Measurements from ENCODE around the gene ZFYVE28.

Gene ZFYVE28

GRCh38 chr4:2264481-2265041 lies 153.9 kb downstream of the ZFYVE28 start:
- TF ChIP-seq USF1 (IDR thresholded peaks at IDR 0.05) (no peak), ZBTB7A (IDR thresholded peaks at IDR 0.05; ENCODE audit: low read depth) (0 out of 2 replicates have a peak, but pooled peaks have one; percentile 26)

DNA sequence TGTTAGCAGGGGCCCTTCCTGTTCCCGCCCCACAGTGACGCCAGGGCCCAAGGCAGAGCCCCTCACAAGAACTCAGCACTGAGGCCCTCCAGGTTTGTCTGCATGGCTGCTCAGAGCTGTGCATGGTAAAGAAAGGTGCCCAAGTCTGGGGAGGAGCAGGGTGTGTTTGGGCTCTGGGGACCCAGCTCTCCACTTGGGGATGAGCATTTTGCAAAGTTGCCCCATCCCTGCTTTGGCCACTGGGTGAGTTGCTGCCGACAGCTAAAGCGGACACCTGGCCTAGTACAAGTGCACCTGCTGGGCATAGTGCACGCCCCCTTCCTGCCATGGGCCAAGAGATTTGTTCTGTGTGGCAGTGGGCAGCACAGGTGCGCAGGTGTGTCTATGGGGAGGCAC lies 154.5 kb downstream of the ZFYVE28 start:
- TF ChIP-seq TCF12 (IDR thresholded peaks at IDR 0.05; ENCODE audit: low read depth), result peak; percentile 94
- 0 out of 2 replicates have a peak, but pooled peaks have one; percentile 39 for TF ChIP-seq MAX (IDR thresholded peaks at IDR 0.05)
- 0 out of 2 replicates have a peak, but pooled peaks have one; percentile 12 for TF ChIP-seq EP300 (IDR thresholded peaks at IDR 0.05; ENCODE audit: borderline replicate concordance)
- peak; percentile 70; the same call in 1 of the 2 replicates for TF ChIP-seq NFIC (IDR thresholded peaks at IDR 0.05)
- no peak for TF ChIP-seq CREB1 (IDR thresholded peaks at IDR 0.05; ENCODE audit: low read depth)
- no peak for TF ChIP-seq RAD21 (IDR thresholded peaks at IDR 0.05; ENCODE audit: low read depth)
- no peak for TF ChIP-seq USF1 (IDR thresholded peaks at IDR 0.05)

GRCh38 chr4:2262944-2263250 lies 155.5 kb downstream of the ZFYVE28 start:
- TF ChIP-seq NFIC (IDR thresholded peaks at IDR 0.05) (no peak), RAD21 (IDR thresholded peaks at IDR 0.05; ENCODE audit: low read depth) (no peak)

GRCh38 chr4:2262145-2262943 lies 156.1 kb downstream of the ZFYVE28 start:
- TF ChIP-seq, protein P1, sequence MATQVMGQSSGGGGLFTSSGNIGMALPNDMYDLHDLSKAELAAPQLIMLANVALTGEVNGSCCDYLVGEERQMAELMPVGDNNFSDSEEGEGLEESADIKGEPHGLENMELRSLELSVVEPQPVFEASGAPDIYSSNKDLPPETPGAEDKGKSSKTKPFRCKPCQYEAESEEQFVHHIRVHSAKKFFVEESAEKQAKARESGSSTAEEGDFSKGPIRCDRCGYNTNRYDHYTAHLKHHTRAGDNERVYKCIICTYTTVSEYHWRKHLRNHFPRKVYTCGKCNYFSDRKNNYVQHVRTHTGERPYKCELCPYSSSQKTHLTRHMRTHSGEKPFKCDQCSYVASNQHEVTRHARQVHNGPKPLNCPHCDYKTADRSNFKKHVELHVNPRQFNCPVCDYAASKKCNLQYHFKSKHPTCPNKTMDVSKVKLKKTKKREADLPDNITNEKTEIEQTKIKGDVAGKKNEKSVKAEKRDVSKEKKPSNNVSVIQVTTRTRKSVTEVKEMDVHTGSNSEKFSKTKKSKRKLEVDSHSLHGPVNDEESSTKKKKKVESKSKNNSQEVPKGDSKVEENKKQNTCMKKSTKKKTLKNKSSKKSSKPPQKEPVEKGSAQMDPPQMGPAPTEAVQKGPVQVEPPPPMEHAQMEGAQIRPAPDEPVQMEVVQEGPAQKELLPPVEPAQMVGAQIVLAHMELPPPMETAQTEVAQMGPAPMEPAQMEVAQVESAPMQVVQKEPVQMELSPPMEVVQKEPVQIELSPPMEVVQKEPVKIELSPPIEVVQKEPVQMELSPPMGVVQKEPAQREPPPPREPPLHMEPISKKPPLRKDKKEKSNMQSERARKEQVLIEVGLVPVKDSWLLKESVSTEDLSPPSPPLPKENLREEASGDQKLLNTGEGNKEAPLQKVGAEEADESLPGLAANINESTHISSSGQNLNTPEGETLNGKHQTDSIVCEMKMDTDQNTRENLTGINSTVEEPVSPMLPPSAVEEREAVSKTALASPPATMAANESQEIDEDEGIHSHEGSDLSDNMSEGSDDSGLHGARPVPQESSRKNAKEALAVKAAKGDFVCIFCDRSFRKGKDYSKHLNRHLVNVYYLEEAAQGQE (IDR thresholded peaks at IDR 0.05; ENCODE audit: low read depth), result no peak
- TF ChIP-seq EGR1 (IDR thresholded peaks at IDR 0.05) (no peak), TAF1 (IDR thresholded peaks at IDR 0.05; ENCODE audit: low read depth) (peak; percentile 49; the same call in 1 of the 2 replicates), TCF12 (IDR thresholded peaks at IDR 0.05; ENCODE audit: low read depth) (no peak), ZBTB7A (IDR thresholded peaks at IDR 0.05; ENCODE audit: low read depth) (peak; percentile 52; the same call in 1 of the 2 replicates), NFIC (IDR thresholded peaks at IDR 0.05) (no peak), YY1 (IDR thresholded peaks at IDR 0.05; ENCODE audit: low read depth) (no peak), FOXM1 (IDR thresholded peaks at IDR 0.05; ENCODE audit: borderline replicate concordance, low read depth) (no peak), RAD21 (IDR thresholded peaks at IDR 0.05; ENCODE audit: low read depth) (no peak), USF1 (IDR thresholded peaks at IDR 0.05) (peak; percentile 51), MAX (IDR thresholded peaks at IDR 0.05) (peak; percentile 18; the same call in 1 of the 2 replicates), CEBPB (IDR thresholded peaks at IDR 0.05) (no peak), CREB1 (IDR thresholded peaks at IDR 0.05; ENCODE audit: low read depth) (peak; percentile 36; the same call in 1 of the 2 replicates), EP300 (IDR thresholded peaks at IDR 0.05; ENCODE audit: borderline replicate concordance) (0 out of 2 replicates have a peak, but pooled peaks have one; percentile 11), TEAD4 (IDR thresholded peaks at IDR 0.05) (no peak)

- TF ChIP-seq ZBTB7A (IDR thresholded peaks at IDR 0.05; ENCODE audit: low read depth) (no peak), USF1 (IDR thresholded peaks at IDR 0.05) (no peak), NFIC (IDR thresholded peaks at IDR 0.05) (no peak), RAD21 (IDR thresholded peaks at IDR 0.05; ENCODE audit: low read depth) (no peak), TCF12 (IDR thresholded peaks at IDR 0.05; ENCODE audit: low read depth) (no peak), CREB1 (IDR thresholded peaks at IDR 0.05; ENCODE audit: low read depth) (no peak), FOXM1 (IDR thresholded peaks at IDR 0.05; ENCODE audit: borderline replicate concordance, low read depth) (no peak), EGR1 (IDR thresholded peaks at IDR 0.05) (no peak), TEAD4 (IDR thresholded peaks at IDR 0.05) (no peak), EP300 (IDR thresholded peaks at IDR 0.05; ENCODE audit: borderline replicate concordance) (no peak), CEBPB (IDR thresholded peaks at IDR 0.05) (no peak), YY1 (IDR thresholded peaks at IDR 0.05; ENCODE audit: low read depth) (no peak)
- TF ChIP-seq, protein P1 (IDR thresholded peaks at IDR 0.05; ENCODE audit: low read depth), result no peak
Measured at GRCh38 chr4:2261853-2262144, 156.6 kb downstream of the ZFYVE28 start, which contains the start of gene MXD4. MXD4 (minus strand) TSS chr4:2262109; CDS start chr4:2261980, 129 bp downstream.
